Muscle of back (tissue), 11 donors: Measurements from ENCODE around the gene ITSN1. TPM values are rescaled to one million over a fixed set of nuclear protein-coding genes. Genes with fewer than 3 reads are reported as not detected.
"Not testable (repeated sequence)": the region's sequence is repeated elsewhere in the genome, so short reads cannot be mapped to it uniquely, and the experiment has no call there.

Source experiments
- DNase-seq, 3 donors: peaks; one replicate each; pipeline versions ENCODE4 v3.0.0 to v3.0.0-alpha.2; 2013
- polyA plus RNA-seq, 10 donors: library from polyadenylated mRNA; unstranded; fragments of 120-200 nt; gene quantifications; one replicate each; pipeline ENCODE4 v1.2.1, GENCODE V29; 2013; ENCODE audit not compliant: insufficient read length in 10 of 10

The ITSN1 gene
- polyA plus RNA-seq, 10 donors: 29.9 to 44.9 (median 35.4) TPM

DNA sequence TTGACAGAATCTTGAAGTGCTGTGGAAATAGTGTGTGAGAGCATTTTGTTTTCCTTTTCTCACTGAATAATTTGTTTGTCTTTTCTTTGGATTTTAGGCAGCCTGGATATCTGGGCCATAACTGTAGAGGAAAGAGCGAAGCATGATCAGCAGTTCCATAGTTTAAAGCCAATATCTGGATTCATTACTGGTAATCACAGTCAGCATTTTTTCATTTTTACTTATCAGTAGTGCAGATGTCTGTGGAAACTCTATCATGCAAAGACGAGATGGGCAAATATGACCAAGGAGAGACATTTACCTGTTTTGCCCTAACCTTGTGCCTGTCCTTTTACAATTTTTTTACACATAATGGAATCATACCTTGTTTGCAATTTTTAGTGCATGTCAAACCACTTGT is 78.8 kb downstream of the ITSN1 start:
- no peak for DNase-seq

DNA sequence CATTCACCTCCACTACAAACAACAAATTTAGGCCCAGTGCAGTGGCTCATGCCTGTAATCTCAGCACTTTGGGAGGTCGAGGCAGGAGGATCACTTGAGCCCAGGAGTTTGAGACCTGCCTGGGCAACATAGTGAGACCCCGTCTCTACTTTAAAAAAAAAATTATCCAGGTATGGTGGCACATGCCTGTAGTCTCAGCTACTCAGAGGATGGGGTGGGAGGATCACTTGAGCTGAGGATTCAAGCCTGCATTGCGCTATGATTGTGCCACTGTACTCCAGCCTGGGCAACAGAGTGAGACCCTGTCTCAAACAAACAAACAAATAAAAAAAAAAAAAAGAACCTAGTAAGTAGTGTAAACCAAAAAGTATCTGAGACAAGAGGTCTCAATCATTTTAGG is 86.8 kb downstream of the ITSN1 start:
- DNase-seq: not testable (repeated sequence)

DNA sequence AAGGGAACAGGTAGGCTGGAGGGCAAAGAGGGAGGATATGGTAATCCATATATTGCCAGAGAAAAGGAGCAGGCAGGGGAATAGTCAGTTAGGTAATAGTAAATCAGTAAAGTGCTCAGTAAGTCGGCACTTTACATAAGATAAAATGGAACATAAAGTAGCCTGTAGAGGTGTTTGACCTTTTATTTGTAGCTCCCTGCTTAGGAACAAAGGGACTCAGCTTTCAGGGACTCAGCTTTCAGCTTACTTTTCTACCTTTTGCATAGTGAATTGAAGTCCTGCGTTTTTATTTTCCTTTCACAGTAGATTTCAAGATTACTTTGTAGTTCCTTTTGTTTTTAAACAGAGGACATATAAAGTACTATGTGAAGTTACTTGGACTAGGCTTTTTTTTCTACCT is 87.3 kb downstream of the ITSN1 start:
- DNase-seq: no peak

DNA sequence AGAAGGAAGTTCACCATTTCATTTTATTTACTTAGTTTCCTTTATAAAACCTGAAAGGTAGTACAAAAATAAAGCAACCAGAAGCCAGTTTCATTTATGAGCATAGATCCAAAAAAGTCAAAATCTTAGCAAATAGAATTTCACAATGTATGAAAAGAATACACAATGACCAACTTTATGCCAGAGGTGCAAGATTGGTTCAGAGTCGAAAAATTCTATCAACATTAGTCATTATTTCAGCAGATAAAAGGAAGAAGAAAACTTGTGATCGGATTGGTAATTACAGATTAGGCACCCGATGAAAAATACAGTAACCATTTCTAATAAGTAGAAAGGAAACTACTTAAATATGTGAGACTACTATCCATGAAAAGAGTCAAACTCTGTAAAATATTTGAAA is 89.1 kb downstream of the ITSN1 start:
- no peak for DNase-seq

DNA sequence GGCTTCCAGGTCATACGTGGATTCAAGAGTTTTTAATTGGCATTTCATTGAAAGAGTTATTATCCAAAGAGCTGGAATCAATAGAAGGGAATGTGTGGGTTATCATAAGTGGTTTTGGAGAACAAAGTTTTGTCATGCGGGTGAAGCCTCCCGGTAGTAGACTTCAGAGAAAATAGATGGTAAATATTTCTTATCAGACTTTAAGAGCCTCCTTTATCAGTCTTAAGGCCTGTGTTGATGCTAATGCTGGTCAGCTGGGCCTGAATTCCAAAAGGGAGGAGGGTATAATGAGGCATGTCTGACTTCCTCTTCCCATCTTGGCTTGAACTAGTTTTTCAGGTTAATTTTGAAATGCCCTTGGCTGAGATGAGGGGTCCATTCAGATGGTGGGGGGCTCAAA is 89.7 kb downstream of the ITSN1 start:
- DNase-seq: no peak

DNA sequence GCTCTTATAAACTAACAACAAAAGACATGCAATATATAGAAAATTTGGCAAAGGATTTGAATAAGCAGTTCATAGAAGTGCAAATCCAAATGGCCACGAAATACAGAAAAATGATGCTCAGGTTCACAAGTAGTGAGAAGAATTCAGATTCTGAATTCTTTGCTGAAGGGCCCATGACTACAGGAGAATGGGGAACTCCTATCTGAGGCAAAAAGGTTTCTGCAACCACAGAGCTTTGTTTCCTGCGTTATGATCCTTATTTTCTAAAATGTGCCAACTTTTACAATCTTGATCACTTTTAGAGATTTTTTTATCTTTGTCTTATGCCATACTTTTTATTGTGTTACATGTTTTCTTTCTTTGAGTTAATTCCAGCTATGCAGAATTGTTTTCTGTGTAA is 91.3 kb downstream of the ITSN1 start:
- no peak for DNase-seq

DNA sequence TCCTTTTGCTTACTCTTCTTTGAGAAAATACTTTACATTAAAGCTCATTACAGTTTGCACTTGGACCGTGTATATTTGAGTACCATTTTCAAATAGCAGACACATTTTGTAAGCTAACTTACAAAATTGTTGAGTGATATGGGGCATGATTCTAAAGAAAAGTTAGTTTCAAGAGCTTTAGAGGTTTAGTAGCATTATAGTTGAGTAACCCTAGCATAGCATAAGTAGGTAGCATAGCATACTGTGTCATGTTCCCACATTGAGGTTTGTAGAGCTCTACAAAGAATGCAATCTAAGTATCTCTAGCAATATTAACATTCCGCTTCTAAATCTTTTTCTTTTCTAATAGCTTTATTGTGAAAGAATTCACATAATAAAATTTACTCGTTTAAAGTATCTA is 92.0 kb downstream of the ITSN1 start:
- no peak for DNase-seq

DNA sequence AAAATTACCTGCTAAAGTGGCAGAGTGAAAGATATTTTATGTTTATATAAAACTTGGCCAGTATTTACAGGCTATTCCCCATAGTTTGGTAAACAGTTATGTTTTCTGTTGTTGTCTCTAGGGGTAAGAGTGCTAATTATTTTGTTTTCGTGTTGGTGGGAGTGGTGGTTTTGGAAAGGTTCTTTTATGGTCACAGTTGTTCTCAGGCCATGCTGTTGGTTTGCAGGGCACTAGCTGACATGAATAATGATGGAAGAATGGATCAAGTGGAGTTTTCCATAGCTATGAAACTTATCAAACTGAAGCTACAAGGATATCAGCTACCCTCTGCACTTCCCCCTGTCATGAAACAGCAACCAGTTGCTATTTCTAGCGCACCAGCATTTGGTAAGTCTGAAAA is 92.5 kb downstream of the ITSN1 start:
- DNase-seq: no peak

DNA sequence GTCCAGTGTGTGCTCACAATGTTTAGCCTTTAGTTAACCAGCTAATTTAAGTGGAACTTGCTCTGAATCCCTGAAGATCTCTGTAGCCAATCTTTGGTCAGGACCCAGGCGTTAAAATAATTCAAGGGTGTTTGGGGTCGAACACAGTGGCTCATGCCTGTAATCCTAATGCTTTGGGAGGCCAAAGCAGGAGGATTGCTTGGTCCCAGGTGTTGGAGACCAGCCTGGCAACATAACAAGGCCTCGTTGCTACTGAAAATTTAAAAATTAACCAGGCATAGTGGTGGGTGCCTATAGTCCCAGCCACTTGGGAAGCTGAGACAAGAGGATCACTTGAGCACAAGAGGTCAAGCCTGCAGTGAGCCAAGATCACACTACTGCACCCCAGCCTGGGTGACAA is 94.3 kb downstream of the ITSN1 start:
- no peak for DNase-seq

DNA sequence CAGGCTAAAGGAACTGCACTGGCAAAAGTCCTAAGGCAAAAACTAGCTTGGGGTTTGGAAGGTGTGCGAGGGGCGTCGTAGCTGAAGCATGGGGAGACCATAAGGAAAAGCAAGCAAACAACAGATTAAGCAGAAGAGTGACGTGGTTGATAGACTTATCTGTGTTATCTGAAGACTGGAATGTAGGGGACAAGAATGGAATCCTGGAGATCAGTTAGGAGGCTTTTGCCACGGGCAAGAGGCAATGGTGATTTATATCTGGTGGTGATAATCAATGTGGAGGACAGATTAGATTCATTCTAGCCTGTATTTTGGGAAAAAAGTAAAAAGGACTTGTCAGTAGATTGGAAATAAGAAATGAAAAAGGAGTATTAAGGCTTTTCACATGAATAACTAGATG is 97.4 kb downstream of the ITSN1 start:
- DNase-seq: no peak

DNA sequence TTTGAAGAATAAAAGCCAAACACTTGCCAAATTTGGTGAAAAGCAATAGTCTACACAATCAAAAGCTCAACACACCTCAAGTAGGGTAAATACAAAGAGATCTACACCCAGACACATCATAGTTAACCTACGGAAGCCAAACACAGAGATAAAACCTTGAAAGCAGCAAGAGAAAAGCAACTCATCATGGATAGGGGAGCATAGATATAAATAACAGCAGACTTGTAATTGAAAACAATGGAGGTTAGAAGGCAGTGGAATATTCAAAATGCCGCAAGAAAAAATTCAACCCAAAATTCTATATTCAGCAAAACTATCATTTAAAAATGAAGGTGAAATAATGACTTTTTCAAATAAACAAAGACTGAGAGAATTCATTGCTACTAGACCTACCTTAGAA is 105.1 kb downstream of the ITSN1 start:
- DNase-seq: no peak

DNA sequence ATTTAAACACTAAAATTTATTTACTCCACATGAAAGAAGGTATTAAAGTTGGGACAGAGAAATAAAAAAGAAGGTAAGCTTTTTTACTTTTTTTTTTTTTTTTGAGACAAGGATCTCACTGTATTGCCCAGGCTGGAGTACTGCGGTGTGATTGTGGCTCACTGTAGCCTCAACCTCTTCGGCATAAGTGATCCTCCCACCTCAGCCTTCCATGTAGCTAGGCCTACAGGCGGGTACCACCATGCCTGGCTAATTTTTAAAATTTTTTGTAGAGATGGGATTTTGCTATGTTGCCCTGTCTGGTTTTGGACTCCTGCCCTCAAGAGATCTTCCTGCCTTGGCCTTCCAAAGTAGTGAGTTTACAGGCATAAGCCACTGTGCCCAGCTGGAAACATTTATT is 106.6 kb downstream of the ITSN1 start:
- DNase-seq: no peak

DNA sequence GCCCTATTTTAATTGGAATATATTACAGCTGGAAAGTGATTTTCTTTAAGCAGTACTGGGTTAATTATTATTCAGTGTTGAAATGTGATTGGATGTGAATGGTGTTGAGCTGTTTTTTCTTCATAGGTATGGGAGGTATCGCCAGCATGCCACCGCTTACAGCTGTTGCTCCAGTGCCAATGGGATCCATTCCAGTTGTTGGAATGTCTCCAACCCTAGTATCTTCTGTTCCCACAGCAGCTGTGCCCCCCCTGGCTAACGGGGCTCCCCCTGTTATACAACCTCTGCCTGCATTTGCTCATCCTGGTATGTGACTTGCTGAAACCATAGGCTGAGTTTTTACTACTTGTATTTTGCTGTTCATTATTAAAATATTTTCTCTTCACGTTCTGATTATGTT is 107.7 kb downstream of the ITSN1 start:
- peak in 1 of 3 donors; percentile 20 for DNase-seq

DNA sequence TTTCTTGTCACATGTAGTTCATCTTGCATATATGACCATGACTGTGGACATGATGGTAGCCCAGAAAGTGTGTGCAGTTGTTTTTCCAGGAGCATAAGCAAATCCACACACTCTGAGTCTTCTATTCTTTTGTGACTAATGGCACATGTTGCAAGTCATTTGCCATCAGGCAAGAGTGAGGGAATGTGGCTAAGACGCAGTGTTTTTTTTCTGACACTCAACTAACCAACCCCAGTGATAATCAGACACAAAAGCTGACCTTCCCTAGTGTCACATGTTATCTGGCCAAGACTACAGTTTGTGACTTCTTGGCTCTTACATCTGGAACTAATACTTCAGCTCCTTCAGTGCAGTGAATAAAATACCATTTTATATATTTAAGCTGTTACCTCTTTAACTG is 108.8 kb downstream of the ITSN1 start:
- peak in 1 of 3 donors; percentile 19 for DNase-seq

DNA sequence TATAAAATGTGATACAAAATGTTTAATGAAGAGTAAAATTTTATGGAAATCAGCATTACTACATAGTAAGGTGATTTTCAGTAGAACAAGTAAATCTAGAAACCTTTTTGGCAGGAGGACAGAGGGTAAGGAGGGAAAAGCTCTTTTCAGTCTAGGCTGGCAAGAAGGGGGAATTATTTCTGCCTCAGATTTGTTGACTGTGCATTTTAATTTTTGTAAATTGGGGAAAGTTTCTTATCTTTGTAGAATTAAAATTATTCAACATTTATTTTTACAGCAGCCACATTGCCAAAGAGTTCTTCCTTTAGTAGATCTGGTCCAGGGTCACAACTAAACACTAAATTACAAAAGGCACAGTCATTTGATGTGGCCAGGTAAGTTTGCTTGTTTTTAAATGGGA is 109.2 kb downstream of the ITSN1 start:
- DNase-seq: no peak

DNA sequence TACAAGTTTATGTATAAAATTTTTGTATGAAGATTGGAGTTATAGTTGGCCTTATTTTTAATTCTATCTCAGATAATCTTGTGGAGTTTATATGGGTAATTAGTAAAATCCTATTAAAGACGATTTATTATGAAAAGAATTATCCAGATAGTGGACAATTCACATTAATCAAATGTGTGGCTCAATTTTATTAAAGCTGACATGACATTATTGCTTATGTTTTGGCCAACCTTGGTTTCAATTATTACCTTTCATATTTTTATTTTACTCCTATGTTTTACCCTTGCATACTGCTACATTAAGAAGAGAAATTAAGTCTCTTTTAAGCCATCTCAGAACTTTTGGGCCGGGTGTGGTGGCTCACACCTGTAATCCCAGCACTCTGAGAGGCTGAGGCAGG is 110.0 kb downstream of the ITSN1 start:
- DNase-seq: no peak

DNA sequence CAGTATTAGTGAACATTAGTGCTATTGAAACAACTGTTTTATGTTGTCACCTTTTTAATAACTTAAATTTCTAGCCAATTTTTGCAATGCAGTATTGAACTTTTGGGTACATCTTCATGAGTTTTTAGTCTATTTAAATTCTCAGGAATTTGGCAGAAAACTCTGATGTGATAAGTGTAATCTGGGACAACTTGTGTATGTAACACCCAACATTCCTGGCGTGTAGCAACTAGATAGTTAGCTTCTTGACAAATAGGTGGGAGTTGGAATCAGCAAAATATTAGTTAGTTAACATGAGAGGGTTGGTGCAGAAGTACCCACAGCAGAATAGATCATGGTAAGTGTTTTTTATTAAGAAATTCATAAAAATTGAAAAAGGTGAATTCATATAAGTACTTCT is 111.6 kb downstream of the ITSN1 start:
- no peak for DNase-seq

DNA sequence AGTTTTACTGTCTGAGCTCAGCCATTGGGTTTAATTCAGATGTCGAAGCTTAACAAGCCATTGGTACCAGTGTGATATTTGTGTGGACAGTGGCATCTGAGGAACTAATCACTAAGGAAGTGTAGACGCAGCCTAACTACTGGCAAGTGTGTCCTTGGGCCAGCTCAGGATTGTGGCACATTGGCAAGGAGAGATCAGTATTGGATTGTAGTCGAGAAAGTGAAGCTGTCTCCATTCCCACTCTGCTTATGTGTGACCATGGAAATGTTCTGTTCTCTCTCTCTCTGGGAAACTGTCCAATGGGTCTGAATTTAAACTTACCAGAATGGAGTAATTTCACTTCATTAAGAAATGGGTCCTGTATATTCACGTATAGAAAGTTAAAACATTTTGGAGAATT is 112.2 kb downstream of the ITSN1 start:
- peak in 1 of 3 donors; percentile 28 for DNase-seq

DNA sequence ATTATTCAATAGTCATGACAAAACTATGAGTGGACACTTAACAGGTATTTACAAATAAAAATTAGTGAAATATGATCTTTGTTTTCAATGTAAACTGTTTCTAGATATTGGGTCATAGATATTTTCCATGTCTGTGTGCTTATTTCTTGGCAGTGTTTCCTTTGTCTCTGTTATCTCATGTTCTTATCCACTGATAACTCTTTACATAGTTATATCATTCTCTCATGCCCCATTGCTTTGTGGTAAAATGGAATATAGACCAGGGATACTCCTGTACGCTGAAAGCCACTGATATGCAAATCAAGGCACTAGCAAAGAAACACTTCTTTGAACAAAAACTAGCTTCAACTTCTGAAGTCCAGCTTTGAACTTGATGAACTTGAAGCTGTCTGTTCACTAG is 113.1 kb downstream of the ITSN1 start:
- DNase-seq: no peak

DNA sequence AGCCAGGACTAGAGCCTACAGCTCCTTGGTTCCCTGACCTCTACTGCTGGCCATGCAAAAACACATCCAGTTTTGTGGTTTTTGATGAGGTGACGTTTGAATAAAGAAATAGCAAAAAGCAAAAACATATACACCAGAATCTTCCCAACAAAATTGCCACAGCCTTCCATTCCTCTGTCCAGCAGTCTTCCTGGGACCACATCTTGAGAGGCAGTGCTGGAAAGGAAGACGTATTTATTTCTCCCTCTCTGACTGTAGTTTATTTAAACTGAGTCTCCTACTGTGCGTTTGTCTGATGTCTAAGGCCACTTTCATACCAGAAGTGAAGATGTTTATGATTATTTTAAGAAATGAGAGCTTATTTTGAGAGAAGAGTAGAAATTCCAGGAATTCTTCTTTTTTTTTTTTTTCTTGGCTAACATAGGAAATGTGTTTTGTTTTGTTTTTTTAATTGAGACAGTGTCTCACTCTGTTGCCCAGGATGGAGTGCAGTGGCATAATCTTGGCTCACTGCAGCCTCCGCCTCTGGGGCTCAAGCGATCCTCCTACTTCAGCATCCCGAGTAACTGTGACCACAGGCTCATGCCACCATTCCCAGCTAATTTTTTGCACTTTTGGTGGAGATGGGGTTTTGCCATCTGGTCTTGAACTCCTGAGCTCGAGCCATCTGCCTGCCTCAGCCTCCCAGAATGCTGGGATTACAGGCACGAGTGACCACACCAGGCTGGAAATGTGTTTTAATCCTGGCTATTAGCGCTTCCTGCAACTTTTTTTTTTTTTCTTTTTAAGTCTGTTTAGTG is 118.5 kb downstream of the ITSN1 start:
- peak in 2 of 3 donors; percentile 43 to 52 for DNase-seq

DNA sequence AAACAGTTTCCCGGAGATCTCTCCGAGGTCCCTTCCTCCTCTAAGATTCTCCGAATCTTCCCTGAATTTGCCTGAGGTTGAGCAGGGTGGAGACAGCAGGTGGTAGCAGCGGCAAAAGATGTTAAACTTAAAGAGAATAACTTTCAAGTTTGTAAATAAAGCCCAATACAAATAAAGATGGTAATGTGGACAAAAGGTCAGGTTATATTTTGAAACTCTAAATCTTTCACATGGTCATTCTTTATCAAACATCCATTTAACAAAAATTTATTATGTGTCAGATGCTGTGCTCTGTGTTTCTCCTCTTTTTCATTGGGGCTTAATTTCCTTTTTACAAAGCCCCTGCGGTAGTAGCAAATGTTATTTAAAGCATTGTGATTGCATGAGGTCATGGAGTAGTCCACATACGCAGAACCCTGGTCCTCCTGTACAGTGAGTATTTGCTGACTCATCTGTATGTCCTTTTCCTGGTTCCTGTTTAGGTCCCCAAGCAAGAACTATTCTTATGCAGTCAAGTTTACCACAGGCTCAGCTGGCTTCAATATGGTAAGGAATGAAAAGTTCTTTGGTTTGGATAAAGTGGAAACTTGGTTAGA is 119.2 kb downstream of the ITSN1 start:
- peak; percentile 55 to 94 (median 73) for DNase-seq

DNA sequence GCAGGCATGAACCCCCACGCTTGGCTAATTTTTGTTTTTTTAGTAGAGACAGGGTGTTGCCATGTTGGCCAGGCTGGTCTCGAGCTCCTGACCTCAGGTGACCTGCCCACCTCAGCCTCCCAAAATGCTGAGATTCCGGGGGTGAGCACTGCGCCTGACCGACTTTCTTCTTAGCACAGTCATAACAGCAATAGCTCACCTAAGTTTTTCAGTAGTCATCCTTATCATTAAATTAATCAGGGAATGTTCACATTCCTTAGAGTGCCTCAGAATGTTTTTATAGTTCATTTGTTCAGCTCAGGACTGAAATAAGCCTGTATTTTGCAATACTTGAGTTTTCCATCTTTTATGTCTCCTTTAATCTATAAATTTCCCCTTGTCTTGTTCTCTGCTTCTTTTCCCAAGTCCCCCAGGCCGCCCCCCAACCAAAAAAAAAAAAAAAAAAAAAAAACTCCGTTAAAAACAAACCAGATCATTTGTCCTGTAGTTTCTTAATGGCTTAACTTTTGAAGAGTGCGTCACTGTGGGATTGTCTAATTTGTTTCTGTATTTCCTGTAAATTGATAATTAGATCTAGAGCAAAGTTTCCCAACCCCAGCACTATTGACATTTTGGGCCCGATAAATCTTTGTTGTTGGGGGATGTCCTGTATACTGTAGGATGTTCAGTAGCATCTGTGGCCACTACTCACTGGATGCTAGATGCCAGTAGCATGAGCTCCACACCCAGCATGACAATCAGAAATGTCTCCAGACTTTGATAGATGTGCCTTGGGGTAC is 120.7 kb downstream of the ITSN1 start:
- no peak for DNase-seq

DNA sequence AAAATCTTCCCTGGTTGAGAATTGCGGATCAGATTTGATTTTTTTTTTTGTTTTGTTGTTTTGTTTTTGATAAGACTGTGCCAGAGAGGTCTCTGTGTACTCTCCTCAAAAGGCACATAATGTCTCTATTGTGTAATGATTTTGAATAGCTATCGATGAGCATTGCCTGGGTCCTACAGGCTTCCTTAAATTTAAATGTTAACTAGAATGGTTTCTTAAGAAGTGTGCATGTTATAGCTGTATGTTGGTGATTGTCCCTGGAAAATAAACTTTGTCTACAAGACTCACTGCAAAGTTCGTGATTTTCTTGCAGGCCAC is 121.2 kb downstream of the ITSN1 start:
- no peak for DNase-seq
